Esophagus squamous epithelium (tissue), 5 donors: Measurements from ENCODE around the gene ST3GAL4. TPM values are rescaled to one million over a fixed set of nuclear protein-coding genes. Genes with fewer than 3 reads are reported as not detected.
A peak's percentile ranks its signal among the peaks of the same experiment; 100 is the strongest.

Experiments used
- DNase-seq: peaks from one replicate; lab custom pipeline; 2025; lab: John Stamatoyannopoulos, UW
- H3K27ac ChIP-seq, 4 donors: fragments of 200-600 bp; sonication (generic); one replicate each; pipeline ENCODE4 v1.5.1; 2016 to 2019; ENCODE audit warnings: mild to moderate bottlenecking in 1 of 4
- H3K27me3 ChIP-seq, 4 donors: fragments of 200-600 bp; sonication (generic); 1 replicate in 3 of 4; 2 replicates in 1 of 4; pipeline versions ENCODE4 v1.5.1 to v1.6.0; 2017 to 2021; ENCODE audit warnings: antibody characterized with exemption in 1 of 4
- H3K36me3 ChIP-seq, 3 donors: fragments of 200-600 bp; sonication (generic); one replicate each; pipeline ENCODE4 v1.5.1; 2016 to 2019
- H3K4me1 ChIP-seq, 3 donors: fragments of 200-600 bp; sonication (generic); one replicate each; pipeline ENCODE4 v1.5.1; 2017 to 2019
- H3K4me3 ChIP-seq, 4 donors: fragments of 200-600 bp; sonication (generic); 1 replicate in 3 of 4; 2 replicates in 1 of 4; pipeline ENCODE4 v1.5.1; 2016 to 2019; ENCODE audit warnings: mild to moderate bottlenecking in 2 of 4, moderate library complexity in 1 of 4
- H3K9me3 ChIP-seq, 3 donors: fragments of 200-600 bp; sonication (generic); one replicate each; pipeline ENCODE4 v1.5.1; 2016 to 2019
- CTCF ChIP-seq, 6 experiments: fragments of 450-650 bp in 4 of 6; fragments of 200-600 bp in 2 of 6; sonication (generic) in 2 of 6; IDR thresholded peaks; one replicate each; pipeline ENCODE4 v1.5.1; 2016 to 2019; ENCODE audit warnings: antibody characterized with exemption in 6 of 6, mild to moderate bottlenecking in 4 of 6, moderate library complexity in 4 of 6
- POLR2A ChIP-seq, 4 donors: fragments of 450-650 bp; IDR thresholded peaks; one replicate each; pipeline ENCODE4 v1.6.1; 2017; ENCODE audit warnings: antibody characterized with exemption in 4 of 4, mild to moderate bottlenecking in 4 of 4, moderate library complexity in 3 of 4
- WGBS, 2 donors: methylation state at CpG; one replicate each; pipeline ENCODE4 v1.1.5; 2018; 5-methylcytosine and 5-hydroxymethylcytosine counted together
- intact Hi-C: fragments of 100-400 bp; cut with DNase I; formaldehyde crosslinking; loops from one replicate; pipeline ENCODE4 v1.15.0; 2022
- total RNA-seq, 4 donors: library from RNA; depleted of rRNA; stranded (reverse); fragments of >200 nt; gene quantifications; one replicate each; pipeline ENCODE4 v1.1.0, GENCODE V29; 2016
- donor health status: DM: yes; HTN: yes; CAD: no.

The ST3GAL4 gene
- total RNA-seq, 4 donors from 2014 or later: 31.0 to 110 (median 51.2) TPM

- Histone ChIP-seq H3K27ac (peak overlapping the region in 2 of 4 donors; percentile 72 to 78), H3K4me1 (peaks cover 5 to 57% (median 23%) of the 10 kb centered on the region in 3 donors), H3K27me3 (no peaks in the 10 kb centered on the region), H3K9me3 (no peaks in the 10 kb centered on the region), H3K36me3 (peaks cover 0 to 67% (median 0%) of the 10 kb centered on the region in 3 donors), H3K4me3 (no peak overlapping the region)
- TF ChIP-seq POLR2A (IDR thresholded peaks at IDR 0.05) (no peak), CTCF (IDR thresholded peaks at IDR 0.05) (no peak)
- DNase-seq: no peak
- intact Hi-C loops: no loop called here
- WGBS, 2 donors: 56 to 60% methylated on average over 7 of the region's 7 CpGs
These were observed 14.4 kb upstream of the ST3GAL4 start for GRCh38 chr11:126340960-126341606.

- WGBS, 2 donors: 57% methylated on average over 2 to 3 of the region's 3 CpGs
- intact Hi-C loops: no loop called here
These were observed 13.7 kb upstream of the ST3GAL4 start for GRCh38 chr11:126341760-126342161.

GRCh38 chr11:126343051-126343450 is 12.4 kb upstream of the ST3GAL4 start:
- no peaks in the 10 kb centered on the region for H3K27me3 ChIP-seq

More at GRCh38 chr11:126341760-126342161, 13.7 kb upstream of the ST3GAL4 start:
- Histone ChIP-seq H3K27ac (peak overlapping the region in 2 of 4 donors; percentile 72 to 78), H3K27me3 (no peaks in the 10 kb centered on the region), H3K36me3 (peaks cover 0 to 67% (median 0%) of the 10 kb centered on the region in 3 donors), H3K4me3 (no peak overlapping the region), H3K4me1 (peaks cover 5 to 64% (median 30%) of the 10 kb centered on the region in 3 donors), H3K9me3 (no peaks in the 10 kb centered on the region)
- TF ChIP-seq CTCF (IDR thresholded peaks at IDR 0.05): no peak
- TF ChIP-seq POLR2A (IDR thresholded peaks at IDR 0.05): no peak
- no peak for DNase-seq

GRCh38 chr11:126344141-126345080 is 11.1 kb upstream of the ST3GAL4 start:
- intact Hi-C loops: no loop called here
- peaks cover 5 to 75% (median 37%) of the 10 kb centered on the region in 3 donors for H3K4me1 ChIP-seq
- H3K36me3 ChIP-seq: peaks cover 0 to 43% (median 0%) of the 10 kb centered on the region in 3 donors
- DNase-seq: no peak
- TF ChIP-seq CTCF (IDR thresholded peaks at IDR 0.05) (no peak), POLR2A (IDR thresholded peaks at IDR 0.05) (no peak)
- H3K27ac ChIP-seq: peak overlapping the region in 3 of 4 donors; percentile 45 to 86 (median 70)
- WGBS, 2 donors: 83 to 92% methylated on average over 4 to 8 of the region's 11 CpGs
- H3K27me3 ChIP-seq: no peaks in the 10 kb centered on the region
- no peaks in the 10 kb centered on the region for H3K9me3 ChIP-seq
- no peak overlapping the region for H3K4me3 ChIP-seq

More at GRCh38 chr11:126343051-126343450, 12.4 kb upstream of the ST3GAL4 start:
- Histone ChIP-seq H3K9me3 (no peaks in the 10 kb centered on the region), H3K27ac (no peak overlapping the region), H3K4me3 (no peak overlapping the region), H3K4me1 (peaks cover 5 to 75% (median 35%) of the 10 kb centered on the region in 3 donors), H3K36me3 (peaks cover 0 to 55% (median 0%) of the 10 kb centered on the region in 3 donors)
- 94 to 95% methylated on average over 8 to 16 of the region's 16 CpGs for WGBS, 2 donors
- TF ChIP-seq CTCF (IDR thresholded peaks at IDR 0.05): no peak
- no peak for TF ChIP-seq POLR2A (IDR thresholded peaks at IDR 0.05)
- intact Hi-C loops: no loop called here
- no peak for DNase-seq
